HG03175 (cell line): ENCODE measurements around the gene ARL3.

Experiments
- ATAC-seq: cut with Tn5 transposase; IDR thresholded peaks from one replicate; pipeline ENCODE4 v1.9.1; 2021; ENCODE audit warnings: mild to moderate bottlenecking, moderate library complexity; ENCODE audit not compliant: unreplicated experiment

Gene ARL3

GRCh38 chr10:102653060-102653459 is 61.1 kb downstream of the ARL3 start:
- no peak for ATAC-seq

GRCh38 chr10:102652170-102652916 is 61.9 kb downstream of the ARL3 start:
- peak; percentile 42 for ATAC-seq

- no peak for ATAC-seq
Observed at GRCh38 chr10:102651455-102652169, 62.6 kb downstream of the ARL3 start.

- no peak for ATAC-seq
Observed at GRCh38 chr10:102650655-102651454, 63.3 kb downstream of the ARL3 start.

- no peak for ATAC-seq
Observed at GRCh38 chr10:102649797-102650654, 64.2 kb downstream of the ARL3 start.

- no peak for ATAC-seq
Observed at GRCh38 chr10:102648889-102649796, 65.1 kb downstream of the ARL3 start.

GRCh38 chr10:102648269-102648888 is 65.8 kb downstream of the ARL3 start:
- ATAC-seq: no peak

GRCh38 chr10:102647443-102648268 is 66.5 kb downstream of the ARL3 start:
- no peak for ATAC-seq

GRCh38 chr10:102646610-102647442 is 67.4 kb downstream of the ARL3 start:
- ATAC-seq: no peak

- peak; percentile 38 for ATAC-seq
Observed at GRCh38 chr10:102645741-102646609, 68.2 kb downstream of the ARL3 start.

- no peak for ATAC-seq
Observed at GRCh38 chr10:102645388-102645740, 68.8 kb downstream of the ARL3 start.

GRCh38 chr10:102644646-102645387 is 69.4 kb downstream of the ARL3 start:
- no peak for ATAC-seq

- ATAC-seq: no peak
Observed at GRCh38 chr10:102644066-102644645, 70.0 kb downstream of the ARL3 start, which contains the start of gene TRIM8. Gene TRIM8, plus strand, starts transcription at chr10:102644479. Its CDS starts 139 bp downstream, at chr10:102644618.

- no peak for ATAC-seq
Observed at GRCh38 chr10:102643336-102644065, 70.7 kb downstream of the ARL3 start.
